NB4 (cell line): Measurements from ENCODE around the gene SLC39A13.

Experiments used
- DNase-seq: peaks from one replicate; pipeline ENCODE4 v3.0.0; 2010; ENCODE audit warnings: low read depth
- H3K4me3 ChIP-seq: one replicate; pipeline ENCODE4 v1.5.1; 2011; ENCODE audit warnings: mild to moderate bottlenecking, low read depth, low read length, moderate library complexity
- CTCF ChIP-seq: IDR thresholded peaks from one replicate; pipeline ENCODE4 v1.5.1; 2012; ENCODE audit warnings: low read depth, low read length
- MAX ChIP-seq: IDR thresholded peaks from 2 replicates; pipeline ENCODE4 v1.6.1; 2011; ENCODE audit warnings: low read depth, low read length
- MYC ChIP-seq: IDR thresholded peaks from 2 replicates; pipeline ENCODE4 v1.6.1; 2011; ENCODE audit warnings: low read depth, low read length
- POLR2A ChIP-seq: IDR thresholded peaks from 2 replicates; pipeline ENCODE4 v1.6.1; 2011; ENCODE audit warnings: mild to moderate bottlenecking; ENCODE audit not compliant: insufficient read length; ENCODE audit errors: extremely low read depth

SLC39A13 gene

GRCh38 chr11:47414685-47415070 is 6.3 kb downstream of the SLC39A13 start:
- no peak for DNase-seq
- TF ChIP-seq CTCF (no peak), MYC (no peak), POLR2A (no peak), MAX (no peak)
- H3K4me3 ChIP-seq = no peak overlapping the region

- TF ChIP-seq POLR2A (no peak), CTCF (no peak), MAX (no peak), MYC (no peak)
- H3K4me3 ChIP-seq = no peak overlapping the region
- DNase-seq = no peak
Measured at GRCh38 chr11:47415091-47415854, 6.9 kb downstream of the SLC39A13 start.

GRCh38 chr11:47415949-47416472 is 7.6 kb downstream of the SLC39A13 start:
- no peak for DNase-seq
- H3K4me3 ChIP-seq = no peak overlapping the region
- TF ChIP-seq CTCF (no peak), POLR2A (no peak), MAX (no peak)

- no peak for DNase-seq
- TF ChIP-seq MAX (no peak), POLR2A (no peak), MYC (no peak), CTCF (no peak)
- no peak overlapping the region for H3K4me3 ChIP-seq
Measured at GRCh38 chr11:47417712-47418111, 9.3 kb downstream of the SLC39A13 start.

- no peak for DNase-seq
- TF ChIP-seq CTCF = no peak
- H3K4me3 ChIP-seq = no peak overlapping the region
Measured at GRCh38 chr11:47418454-47419259, 10.3 kb downstream of the SLC39A13 start.
